GM23338 (cell line): ENCODE data around the gene DMKN.

Source experiments
- CREB1 ChIP-seq: fragments of 250-450 bp; sonication (Bioruptor Pico); IDR thresholded peaks from 2 replicates; pipeline ENCODE4 v1.5.0; 2020; ENCODE audit warnings: low read depth, mild to moderate bottlenecking, moderate library complexity
- EZH2 ChIP-seq: fragments of 200-600 bp; sonication (generic); IDR thresholded peaks from one replicate; pipeline ENCODE4 v1.8.0; 2017; ENCODE audit warnings: antibody characterized with exemption, mild to moderate bottlenecking, low read depth; ENCODE audit not compliant: unreplicated experiment
- EZH2phosphoT487 ChIP-seq: fragments of 200-600 bp; sonication (generic); IDR thresholded peaks from one replicate; pipeline ENCODE4 v1.8.1; 2018; ENCODE audit warnings: antibody characterized with exemption; ENCODE audit not compliant: unreplicated experiment
- JUNB ChIP-seq: IDR thresholded peaks from one replicate; pipeline ENCODE4 v1.6.1; 2016; ENCODE audit warnings: antibody characterized with exemption; ENCODE audit not compliant: unreplicated experiment
- NANOG ChIP-seq: IDR thresholded peaks from 2 replicates; pipeline ENCODE4 v1.6.1; 2016; ENCODE audit warnings: antibody characterized with exemption, borderline replicate concordance
- POLR2AphosphoS5 ChIP-seq: IDR thresholded peaks from 2 replicates; pipeline ENCODE4 v1.6.1; 2016; ENCODE audit warnings: antibody characterized with exemption, low read depth
- STAT1 ChIP-seq: IDR thresholded peaks from one replicate; pipeline ENCODE4 v1.6.1; 2016; ENCODE audit warnings: antibody characterized with exemption; ENCODE audit not compliant: unreplicated experiment
- ZNF114 ChIP-seq: fragments of 250-450 bp; sonication (Bioruptor Pico); IDR thresholded peaks from 2 replicates; pipeline ENCODE4 v1.5.0; 2020; ENCODE audit warnings: mild to moderate bottlenecking, moderate library complexity
- ZNF331 ChIP-seq: fragments of 250-450 bp; sonication (Bioruptor Pico); IDR thresholded peaks from 2 replicates; pipeline ENCODE4 v1.5.0; 2020; ENCODE audit warnings: low read depth, mild to moderate bottlenecking, moderate library complexity
- TF ChIP-seq, protein P1 (sequence below): IDR thresholded peaks from one replicate; pipeline ENCODE4 v1.6.1; 2018; ENCODE audit warnings: antibody characterized with exemption; ENCODE audit not compliant: unreplicated experiment
- TF ChIP-seq, protein P2 (sequence below), 2 experiments: fragments of 200-600 bp in 1 of 2; sonication (generic) in 1 of 2; conservative IDR thresholded peaks; 2 replicates each; pipeline versions ENCODE4 v1.5.1 to v1.6.1; 2016 to 2017; ENCODE audit warnings: antibody characterized with exemption in 2 of 2, low read depth in 2 of 2, mild to moderate bottlenecking in 2 of 2, moderate library complexity in 1 of 2
- TF ChIP-seq, protein P3 (sequence below): fragments of 250-450 bp; sonication (Bioruptor Pico); IDR thresholded peaks from 2 replicates; pipeline ENCODE4 v1.5.0; 2020; ENCODE audit warnings: mild to moderate bottlenecking, moderate library complexity
- TF ChIP-seq, protein P4 (sequence below): IDR thresholded peaks from 2 replicates; pipeline ENCODE4 v1.6.1; 2016; ENCODE audit warnings: antibody characterized with exemption

DNA sequence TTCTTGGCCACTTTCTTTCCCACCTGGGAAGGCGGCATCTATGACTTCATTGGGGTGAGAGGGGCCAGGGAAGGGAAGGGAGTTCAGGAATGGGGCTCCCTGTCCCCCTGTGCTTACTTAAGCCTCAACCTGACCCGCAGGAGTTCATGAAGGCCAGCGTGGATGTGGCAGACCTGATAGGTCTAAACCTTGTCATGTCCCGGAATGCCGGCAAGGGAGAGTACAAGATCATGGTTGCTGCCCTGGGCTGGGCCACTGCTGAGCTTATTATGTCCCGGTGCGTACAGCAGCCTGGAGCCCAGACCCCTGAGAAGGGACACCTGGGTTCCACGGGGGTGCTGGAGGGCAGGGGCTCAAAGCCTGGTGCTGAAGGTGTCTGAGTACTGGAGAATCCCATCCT is 33.1 kb upstream of the DMKN start:
- TF ChIP-seq EZH2 = no peak
- TF ChIP-seq, protein P1, sequence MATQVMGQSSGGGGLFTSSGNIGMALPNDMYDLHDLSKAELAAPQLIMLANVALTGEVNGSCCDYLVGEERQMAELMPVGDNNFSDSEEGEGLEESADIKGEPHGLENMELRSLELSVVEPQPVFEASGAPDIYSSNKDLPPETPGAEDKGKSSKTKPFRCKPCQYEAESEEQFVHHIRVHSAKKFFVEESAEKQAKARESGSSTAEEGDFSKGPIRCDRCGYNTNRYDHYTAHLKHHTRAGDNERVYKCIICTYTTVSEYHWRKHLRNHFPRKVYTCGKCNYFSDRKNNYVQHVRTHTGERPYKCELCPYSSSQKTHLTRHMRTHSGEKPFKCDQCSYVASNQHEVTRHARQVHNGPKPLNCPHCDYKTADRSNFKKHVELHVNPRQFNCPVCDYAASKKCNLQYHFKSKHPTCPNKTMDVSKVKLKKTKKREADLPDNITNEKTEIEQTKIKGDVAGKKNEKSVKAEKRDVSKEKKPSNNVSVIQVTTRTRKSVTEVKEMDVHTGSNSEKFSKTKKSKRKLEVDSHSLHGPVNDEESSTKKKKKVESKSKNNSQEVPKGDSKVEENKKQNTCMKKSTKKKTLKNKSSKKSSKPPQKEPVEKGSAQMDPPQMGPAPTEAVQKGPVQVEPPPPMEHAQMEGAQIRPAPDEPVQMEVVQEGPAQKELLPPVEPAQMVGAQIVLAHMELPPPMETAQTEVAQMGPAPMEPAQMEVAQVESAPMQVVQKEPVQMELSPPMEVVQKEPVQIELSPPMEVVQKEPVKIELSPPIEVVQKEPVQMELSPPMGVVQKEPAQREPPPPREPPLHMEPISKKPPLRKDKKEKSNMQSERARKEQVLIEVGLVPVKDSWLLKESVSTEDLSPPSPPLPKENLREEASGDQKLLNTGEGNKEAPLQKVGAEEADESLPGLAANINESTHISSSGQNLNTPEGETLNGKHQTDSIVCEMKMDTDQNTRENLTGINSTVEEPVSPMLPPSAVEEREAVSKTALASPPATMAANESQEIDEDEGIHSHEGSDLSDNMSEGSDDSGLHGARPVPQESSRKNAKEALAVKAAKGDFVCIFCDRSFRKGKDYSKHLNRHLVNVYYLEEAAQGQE = no peak
- TF ChIP-seq, protein P2, sequence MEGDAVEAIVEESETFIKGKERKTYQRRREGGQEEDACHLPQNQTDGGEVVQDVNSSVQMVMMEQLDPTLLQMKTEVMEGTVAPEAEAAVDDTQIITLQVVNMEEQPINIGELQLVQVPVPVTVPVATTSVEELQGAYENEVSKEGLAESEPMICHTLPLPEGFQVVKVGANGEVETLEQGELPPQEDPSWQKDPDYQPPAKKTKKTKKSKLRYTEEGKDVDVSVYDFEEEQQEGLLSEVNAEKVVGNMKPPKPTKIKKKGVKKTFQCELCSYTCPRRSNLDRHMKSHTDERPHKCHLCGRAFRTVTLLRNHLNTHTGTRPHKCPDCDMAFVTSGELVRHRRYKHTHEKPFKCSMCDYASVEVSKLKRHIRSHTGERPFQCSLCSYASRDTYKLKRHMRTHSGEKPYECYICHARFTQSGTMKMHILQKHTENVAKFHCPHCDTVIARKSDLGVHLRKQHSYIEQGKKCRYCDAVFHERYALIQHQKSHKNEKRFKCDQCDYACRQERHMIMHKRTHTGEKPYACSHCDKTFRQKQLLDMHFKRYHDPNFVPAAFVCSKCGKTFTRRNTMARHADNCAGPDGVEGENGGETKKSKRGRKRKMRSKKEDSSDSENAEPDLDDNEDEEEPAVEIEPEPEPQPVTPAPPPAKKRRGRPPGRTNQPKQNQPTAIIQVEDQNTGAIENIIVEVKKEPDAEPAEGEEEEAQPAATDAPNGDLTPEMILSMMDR (conservative IDR thresholded peaks at IDR 0.05; ENCODE audit: low read depth in 2 of 2) = no peak
- no peak for TF ChIP-seq EZH2phosphoT487
- TF ChIP-seq JUNB = no peak
- no peak for TF ChIP-seq POLR2AphosphoS5
- TF ChIP-seq, protein P3, sequence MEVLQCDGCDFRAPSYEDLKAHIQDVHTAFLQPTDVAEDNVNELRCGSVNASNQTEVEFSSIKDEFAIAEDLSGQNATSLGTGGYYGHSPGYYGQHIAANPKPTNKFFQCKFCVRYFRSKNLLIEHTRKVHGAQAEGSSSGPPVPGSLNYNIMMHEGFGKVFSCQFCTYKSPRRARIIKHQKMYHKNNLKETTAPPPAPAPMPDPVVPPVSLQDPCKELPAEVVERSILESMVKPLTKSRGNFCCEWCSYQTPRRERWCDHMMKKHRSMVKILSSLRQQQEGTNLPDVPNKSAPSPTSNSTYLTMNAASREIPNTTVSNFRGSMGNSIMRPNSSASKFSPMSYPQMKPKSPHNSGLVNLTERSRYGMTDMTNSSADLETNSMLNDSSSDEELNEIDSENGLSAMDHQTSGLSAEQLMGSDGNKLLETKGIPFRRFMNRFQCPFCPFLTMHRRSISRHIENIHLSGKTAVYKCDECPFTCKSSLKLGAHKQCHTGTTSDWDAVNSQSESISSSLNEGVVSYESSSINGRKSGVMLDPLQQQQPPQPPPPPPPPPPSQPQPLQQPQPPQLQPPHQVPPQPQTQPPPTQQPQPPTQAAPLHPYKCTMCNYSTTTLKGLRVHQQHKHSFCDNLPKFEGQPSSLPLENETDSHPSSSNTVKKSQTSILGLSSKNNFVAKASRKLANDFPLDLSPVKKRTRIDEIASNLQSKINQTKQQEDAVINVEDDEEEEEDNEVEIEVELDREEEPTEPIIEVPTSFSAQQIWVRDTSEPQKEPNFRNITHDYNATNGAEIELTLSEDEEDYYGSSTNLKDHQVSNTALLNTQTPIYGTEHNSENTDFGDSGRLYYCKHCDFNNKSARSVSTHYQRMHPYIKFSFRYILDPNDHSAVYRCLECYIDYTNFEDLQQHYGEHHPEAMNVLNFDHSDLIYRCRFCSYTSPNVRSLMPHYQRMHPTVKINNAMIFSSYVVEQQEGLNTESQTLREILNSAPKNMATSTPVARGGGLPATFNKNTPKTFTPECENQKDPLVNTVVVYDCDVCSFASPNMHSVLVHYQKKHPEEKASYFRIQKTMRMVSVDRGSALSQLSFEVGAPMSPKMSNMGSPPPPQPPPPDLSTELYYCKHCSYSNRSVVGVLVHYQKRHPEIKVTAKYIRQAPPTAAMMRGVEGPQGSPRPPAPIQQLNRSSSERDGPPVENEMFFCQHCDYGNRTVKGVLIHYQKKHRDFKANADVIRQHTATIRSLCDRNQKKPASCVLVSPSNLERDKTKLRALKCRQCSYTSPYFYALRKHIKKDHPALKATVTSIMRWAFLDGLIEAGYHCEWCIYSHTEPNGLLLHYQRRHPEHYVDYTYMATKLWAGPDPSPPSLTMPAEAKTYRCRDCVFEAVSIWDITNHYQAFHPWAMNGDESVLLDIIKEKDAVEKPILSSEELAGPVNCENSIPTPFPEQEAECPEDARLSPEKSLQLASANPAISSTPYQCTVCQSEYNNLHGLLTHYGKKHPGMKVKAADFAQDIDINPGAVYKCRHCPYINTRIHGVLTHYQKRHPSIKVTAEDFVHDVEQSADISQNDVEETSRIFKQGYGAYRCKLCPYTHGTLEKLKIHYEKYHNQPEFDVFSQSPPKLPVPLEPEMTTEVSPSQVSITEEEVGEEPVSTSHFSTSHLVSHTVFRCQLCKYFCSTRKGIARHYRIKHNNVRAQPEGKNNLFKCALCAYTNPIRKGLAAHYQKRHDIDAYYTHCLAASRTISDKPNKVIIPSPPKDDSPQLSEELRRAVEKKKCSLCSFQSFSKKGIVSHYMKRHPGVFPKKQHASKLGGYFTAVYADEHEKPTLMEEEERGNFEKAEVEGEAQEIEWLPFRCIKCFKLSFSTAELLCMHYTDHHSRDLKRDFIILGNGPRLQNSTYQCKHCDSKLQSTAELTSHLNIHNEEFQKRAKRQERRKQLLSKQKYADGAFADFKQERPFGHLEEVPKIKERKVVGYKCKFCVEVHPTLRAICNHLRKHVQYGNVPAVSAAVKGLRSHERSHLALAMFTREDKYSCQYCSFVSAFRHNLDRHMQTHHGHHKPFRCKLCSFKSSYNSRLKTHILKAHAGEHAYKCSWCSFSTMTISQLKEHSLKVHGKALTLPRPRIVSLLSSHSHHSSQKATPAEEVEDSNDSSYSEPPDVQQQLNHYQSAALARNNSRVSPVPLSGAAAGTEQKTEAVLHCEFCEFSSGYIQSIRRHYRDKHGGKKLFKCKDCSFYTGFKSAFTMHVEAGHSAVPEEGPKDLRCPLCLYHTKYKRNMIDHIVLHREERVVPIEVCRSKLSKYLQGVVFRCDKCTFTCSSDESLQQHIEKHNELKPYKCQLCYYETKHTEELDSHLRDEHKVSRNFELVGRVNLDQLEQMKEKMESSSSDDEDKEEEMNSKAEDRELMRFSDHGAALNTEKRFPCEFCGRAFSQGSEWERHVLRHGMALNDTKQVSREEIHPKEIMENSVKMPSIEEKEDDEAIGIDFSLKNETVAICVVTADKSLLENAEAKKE (CRISPR knock-in tag) = no peak
- TF ChIP-seq NANOG = no peak
- no peak for TF ChIP-seq CREB1 (CRISPR knock-in tag)
- no peak for TF ChIP-seq ZNF331 (CRISPR knock-in tag)
- TF ChIP-seq, protein P4, sequence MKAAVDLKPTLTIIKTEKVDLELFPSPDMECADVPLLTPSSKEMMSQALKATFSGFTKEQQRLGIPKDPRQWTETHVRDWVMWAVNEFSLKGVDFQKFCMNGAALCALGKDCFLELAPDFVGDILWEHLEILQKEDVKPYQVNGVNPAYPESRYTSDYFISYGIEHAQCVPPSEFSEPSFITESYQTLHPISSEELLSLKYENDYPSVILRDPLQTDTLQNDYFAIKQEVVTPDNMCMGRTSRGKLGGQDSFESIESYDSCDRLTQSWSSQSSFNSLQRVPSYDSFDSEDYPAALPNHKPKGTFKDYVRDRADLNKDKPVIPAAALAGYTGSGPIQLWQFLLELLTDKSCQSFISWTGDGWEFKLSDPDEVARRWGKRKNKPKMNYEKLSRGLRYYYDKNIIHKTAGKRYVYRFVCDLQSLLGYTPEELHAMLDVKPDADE = no peak
- no peak for TF ChIP-seq STAT1
- no peak for TF ChIP-seq ZNF114 (CRISPR knock-in tag)
